Omental fat pad (tissue), 4 donors: ENCODE data around the gene ACOD1. TPM values are rescaled to one million over a fixed set of nuclear protein-coding genes. Genes with fewer than 3 reads are reported as not detected.

Source experiments
- ATAC-seq: fragments of 150-250 bp; one replicate; pipeline ENCODE4 v1.9.1; 2016; ENCODE audit warnings: mild to moderate bottlenecking, moderate library complexity; ENCODE audit not compliant: low FRiP score
- DNase-seq: peaks from one replicate; pipeline ENCODE4 v3.0.0-alpha.2; 2019; ENCODE audit warnings: low spot score
- total RNA-seq, 4 donors: library from RNA; depleted of rRNA; stranded (reverse); fragments of >200 nt; gene quantifications; one replicate each; pipeline ENCODE4 v1.1.0, GENCODE V29; 2016
- TF ChIP-seq, protein P1 (sequence below), 3 donors: fragments of 450-650 bp; IDR thresholded peaks; one replicate each; pipeline ENCODE4 v1.5.1; 2016 to 2017; ENCODE audit warnings: antibody characterized with exemption in 3 of 3, mild to moderate bottlenecking in 3 of 3, moderate library complexity in 2 of 3

Gene ACOD1
- total RNA-seq, 4 donors from 2014 or later: not detected

DNA sequence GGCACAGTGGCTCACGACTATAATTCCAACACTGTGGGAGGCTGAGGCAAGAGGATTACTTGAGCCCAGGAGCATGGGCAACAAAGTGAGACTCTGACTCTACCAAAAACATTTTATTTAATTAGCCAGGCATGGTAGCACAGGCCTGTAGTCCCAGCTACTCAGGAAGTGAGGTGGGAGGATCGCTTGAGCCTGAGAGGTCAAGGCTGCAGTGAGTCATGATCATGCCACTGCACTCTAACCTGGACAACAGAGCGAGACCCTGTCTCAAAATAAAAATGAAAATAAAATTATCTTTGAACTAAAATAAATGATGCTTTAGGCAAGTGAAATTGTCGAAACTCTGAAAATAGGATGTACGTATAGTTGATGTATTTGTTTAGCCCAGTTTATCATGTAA is 35.4 kb downstream of the ACOD1 start:
- ATAC-seq (no peak), DNase-seq (no peak)
- TF ChIP-seq, protein P1, sequence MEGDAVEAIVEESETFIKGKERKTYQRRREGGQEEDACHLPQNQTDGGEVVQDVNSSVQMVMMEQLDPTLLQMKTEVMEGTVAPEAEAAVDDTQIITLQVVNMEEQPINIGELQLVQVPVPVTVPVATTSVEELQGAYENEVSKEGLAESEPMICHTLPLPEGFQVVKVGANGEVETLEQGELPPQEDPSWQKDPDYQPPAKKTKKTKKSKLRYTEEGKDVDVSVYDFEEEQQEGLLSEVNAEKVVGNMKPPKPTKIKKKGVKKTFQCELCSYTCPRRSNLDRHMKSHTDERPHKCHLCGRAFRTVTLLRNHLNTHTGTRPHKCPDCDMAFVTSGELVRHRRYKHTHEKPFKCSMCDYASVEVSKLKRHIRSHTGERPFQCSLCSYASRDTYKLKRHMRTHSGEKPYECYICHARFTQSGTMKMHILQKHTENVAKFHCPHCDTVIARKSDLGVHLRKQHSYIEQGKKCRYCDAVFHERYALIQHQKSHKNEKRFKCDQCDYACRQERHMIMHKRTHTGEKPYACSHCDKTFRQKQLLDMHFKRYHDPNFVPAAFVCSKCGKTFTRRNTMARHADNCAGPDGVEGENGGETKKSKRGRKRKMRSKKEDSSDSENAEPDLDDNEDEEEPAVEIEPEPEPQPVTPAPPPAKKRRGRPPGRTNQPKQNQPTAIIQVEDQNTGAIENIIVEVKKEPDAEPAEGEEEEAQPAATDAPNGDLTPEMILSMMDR (IDR thresholded peaks at IDR 0.05): no peak

DNA sequence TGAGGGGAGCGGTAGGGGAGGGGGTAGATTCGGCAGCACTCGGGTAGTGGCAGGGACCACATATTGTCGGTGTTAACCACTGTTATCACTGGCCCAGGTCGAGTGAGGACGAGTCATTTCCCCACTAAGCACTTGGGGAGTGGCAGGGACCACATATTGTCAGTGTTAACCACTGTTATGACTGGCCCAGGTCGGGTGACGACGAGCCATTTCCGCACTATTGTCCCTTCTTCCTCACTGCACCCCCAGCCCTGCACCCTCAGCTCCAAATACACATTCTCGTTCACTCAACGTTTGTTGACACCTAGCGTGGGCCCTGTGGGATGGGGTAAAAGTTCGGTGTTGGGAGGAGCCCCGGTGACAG is 43.1 kb downstream of the ACOD1 start:
- no peak for DNase-seq
- TF ChIP-seq, protein P1 (IDR thresholded peaks at IDR 0.05): no peak
- ATAC-seq: peak; percentile 6

DNA sequence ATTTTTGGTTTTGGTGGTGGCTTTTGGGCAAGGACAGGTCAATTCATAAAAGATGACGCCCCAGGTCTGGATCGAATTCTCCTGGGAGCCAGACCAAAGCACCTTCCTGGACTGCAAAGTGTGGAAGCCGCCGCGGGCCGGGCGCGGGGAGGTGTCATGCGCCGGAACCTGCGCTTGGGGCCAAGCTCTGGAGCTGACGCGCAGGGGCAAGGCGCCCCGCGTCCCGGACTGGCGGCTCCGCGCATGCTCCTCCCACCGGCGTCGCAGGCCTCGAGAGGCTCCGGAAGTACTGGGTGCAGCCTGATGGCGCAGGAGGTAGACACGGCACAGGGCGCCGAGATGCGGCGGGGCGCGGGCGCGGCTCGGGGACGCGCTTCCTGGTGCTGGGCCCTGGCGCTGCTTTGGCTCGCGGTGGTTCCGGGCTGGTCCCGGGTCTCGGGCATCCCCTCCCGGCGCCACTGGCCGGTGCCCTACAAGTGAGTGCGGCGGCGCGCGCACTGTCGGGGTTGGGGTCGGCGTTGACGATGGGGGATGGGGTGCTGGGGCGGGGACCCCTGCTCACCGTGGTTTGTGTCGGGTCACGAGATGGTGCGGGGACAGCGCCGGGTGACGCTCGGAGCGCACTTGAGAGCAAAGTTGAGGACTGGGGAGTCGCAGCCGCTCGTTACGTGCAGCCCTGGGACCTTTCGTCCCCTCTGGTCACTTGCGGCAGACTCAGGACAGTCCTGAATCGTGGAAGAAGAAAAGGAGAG is 43.7 kb downstream of the ACOD1 start, which contains the start of gene CLN5:
Gene CLN5 (plus strand): TSS at position 286 of the 752 bp plus-strand sequence. CDS start 18 bp downstream, at position 304.
- TF ChIP-seq, protein P1 (IDR thresholded peaks at IDR 0.05): no peak
- ATAC-seq: peak; percentile 96

DNA sequence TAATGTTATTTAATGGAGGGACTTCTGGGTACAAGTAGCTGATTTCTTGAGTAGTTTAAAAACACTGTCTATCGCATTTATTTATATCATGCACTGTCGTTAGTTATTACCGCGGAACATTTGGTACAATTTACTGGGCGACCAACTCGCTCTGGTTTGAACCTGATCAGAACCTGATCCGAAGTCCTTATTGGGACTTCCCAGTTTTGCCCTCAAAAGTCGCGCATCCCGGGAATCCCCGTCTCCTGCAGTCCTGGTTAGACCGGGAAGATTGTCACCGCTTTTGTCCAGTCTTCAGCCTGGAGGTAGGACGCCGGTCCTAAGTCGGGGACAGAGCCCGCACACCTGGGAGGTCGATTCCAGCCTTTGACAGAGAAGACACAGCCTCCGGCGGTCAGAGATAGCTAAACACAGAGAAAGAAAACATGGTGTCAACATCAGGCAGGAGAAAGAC is 44.3 kb downstream of the ACOD1 start:
- DNase-seq (no peak), ATAC-seq (peak; percentile 34)
- TF ChIP-seq, protein P1 (IDR thresholded peaks at IDR 0.05): no peak

More for the DNA sequence above, 43.7 kb downstream of the ACOD1 start, which contains the start of gene CLN5:
- DNase-seq: peak; percentile 52

DNA sequence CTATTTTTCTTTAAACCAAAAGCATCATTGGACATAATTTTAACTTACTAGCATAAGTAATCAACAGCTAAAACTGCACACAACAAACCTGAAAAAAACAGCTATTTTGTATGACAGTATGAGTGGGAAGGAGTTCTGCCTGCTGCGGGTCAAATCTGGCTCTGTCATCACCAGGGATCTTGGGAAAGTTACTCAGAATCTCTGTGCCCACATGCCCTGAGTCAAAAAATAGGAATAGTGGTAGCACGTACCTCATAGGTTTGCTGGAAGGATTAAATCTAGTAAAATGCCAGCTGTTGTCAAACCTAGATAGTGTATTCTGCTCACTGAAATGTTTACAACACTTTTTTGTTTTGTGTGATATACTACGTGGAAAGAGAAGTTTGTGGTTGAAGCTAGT is 44.7 kb downstream of the ACOD1 start:
- TF ChIP-seq, protein P1 (IDR thresholded peaks at IDR 0.05): no peak
- no peak for DNase-seq
- ATAC-seq: peak; percentile 34

DNA sequence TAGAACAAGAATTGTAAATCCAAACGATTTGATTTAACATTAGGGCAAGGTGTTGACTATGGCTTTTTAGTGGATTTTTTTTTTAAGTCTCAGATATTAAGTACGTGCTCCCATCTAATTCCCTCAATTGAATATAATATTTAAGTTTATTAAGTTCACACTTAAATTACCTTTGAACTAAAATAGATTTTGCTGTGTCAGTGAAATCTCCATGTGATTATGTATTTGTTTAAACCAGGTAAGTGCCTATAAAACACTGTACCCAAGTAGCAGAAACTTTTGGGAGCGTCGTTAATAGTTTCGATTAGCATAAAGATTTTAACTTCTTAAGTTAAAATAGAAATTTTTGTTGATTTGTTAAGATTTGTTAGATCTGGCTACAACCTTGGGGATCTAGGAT is 45.2 kb downstream of the ACOD1 start:
- DNase-seq (no peak), ATAC-seq (no peak)
- TF ChIP-seq, protein P1 (IDR thresholded peaks at IDR 0.05): no peak

DNA sequence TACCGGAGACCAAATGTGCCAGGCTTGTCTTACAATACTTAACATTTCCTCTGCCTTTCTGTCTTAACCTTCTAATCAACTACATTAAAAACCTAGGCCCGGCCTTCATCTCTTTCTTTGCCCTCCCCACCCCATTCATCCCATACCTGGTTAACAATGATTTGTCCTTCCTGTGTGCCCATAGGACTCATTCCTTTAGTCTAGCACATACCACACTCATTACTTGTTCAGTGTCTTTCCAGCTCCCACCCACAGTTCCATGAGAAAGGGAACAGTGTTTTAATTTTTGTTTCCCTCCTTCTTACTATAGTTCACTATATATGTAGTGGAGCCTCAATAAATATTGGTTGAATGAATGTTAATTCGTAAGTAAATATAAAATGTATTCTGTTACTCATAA is 46.0 kb downstream of the ACOD1 start:
- ATAC-seq (no peak), DNase-seq (no peak)
- TF ChIP-seq, protein P1 (IDR thresholded peaks at IDR 0.05): no peak
